Right renal pelvis (tissue), 4 donors: ENCODE results near the gene TAS2R50. TPM values are rescaled to one million over a fixed set of nuclear protein-coding genes. Genes with fewer than 3 reads are reported as not detected.
"Not testable (repeated sequence)": the region's sequence is repeated elsewhere in the genome, so short reads cannot be mapped to it uniquely, and the experiment has no call there.

Experiments used
- DNase-seq, 4 donors: peaks; one replicate each; pipeline ENCODE4 v3.0.0-alpha.2; 2013; ENCODE audit warnings: low read depth in 4 of 4, low spot score in 3 of 4, missing footprints in 1 of 4
- polyA plus RNA-seq, 4 donors: library from polyadenylated mRNA; unstranded; fragments of 120-200 nt; gene quantifications; one replicate each; pipeline ENCODE4 v1.2.1, GENCODE V29; 2013; ENCODE audit not compliant: insufficient read length in 4 of 4

The TAS2R50 gene
- polyA plus RNA-seq, result not detected

DNA sequence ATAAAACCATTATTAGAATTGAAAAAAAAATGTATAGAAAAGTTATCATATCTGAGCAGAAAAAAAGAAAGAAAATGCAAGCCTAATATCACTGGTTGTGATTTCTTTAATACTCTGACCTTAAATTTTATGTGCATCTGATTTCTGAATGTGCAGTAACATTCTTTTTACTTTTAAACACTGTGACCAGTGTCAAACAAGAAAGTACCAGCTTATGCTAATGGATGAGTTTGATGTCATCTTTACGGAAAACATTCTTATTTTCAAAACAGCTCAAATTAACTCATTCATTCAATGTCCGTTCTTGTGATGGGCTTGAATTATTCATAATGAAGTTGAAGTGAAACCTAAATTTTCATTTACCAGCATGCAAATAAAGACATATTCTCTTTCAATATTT is at the start of gene TAS2R50:
TSS of gene TAS2R50 (minus strand) at position 101 of the 400 bp plus-strand sequence. CDS start at position 49, 52 bp downstream.
- DNase-seq, result no peak

DNA sequence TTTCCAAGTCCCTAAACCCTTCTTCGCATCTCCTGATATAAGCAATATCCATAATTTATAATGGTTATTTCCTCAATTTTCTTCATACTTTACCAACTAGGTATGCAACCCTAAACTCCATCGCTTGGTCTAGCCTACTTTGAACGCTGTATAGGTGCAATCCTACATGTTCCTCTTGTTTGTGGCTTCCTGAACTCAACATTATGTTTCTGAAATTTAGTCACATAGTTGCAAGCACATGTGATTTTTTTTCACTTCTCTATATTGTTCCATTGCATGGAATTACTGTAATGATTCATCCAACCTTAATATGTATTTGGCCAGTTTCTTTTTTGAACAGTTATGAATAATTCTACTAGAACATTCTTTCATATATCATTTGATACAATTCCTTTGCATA is 47.2 kb upstream of the TAS2R50 start:
- not testable (repeated sequence) for DNase-seq

DNA sequence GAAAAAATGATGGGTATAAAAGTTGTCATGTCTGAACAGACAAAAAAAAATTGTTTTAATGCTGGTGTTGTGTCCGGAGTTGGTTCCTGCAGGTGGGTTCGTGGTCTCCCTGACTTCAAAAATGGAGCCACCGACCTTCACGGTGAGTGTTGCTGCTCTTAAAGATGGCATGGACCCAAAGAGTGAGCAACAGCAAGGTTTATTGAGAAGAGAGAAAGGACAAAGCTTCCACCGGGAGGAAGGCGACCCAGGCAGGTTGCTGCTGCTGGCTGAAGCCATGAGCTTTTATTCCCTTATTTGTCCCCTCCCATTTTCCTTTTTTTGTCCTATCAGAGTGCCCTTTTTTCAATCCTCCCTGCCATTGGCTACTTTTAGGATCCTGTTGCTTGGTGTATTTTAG is 44.6 kb upstream of the TAS2R50 start, which contains the start of gene TAS2R31:
TSS of gene TAS2R31 (minus strand) at position 101 of the 400 bp plus-strand sequence. CDS start at position 29, 72 bp downstream.
- no peak for DNase-seq

DNA sequence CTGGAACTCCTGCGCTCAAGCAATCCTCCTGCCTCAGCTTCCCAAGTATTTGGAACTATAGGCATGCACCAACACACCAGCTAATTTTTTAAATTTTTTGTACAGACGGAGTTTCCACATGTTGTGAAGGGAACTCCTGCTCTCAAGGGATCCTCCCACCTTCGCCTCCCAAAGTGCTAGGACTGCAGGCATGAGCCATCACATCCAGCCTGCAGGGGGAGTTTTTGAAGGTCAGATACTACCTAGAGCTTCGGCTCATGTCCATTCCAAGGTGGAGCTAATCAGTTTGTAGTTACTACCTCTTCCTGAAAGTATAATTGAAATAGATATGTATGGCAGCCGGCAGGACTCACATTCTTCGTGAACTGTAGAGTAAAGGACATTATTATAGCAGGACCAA is 39.4 kb upstream of the TAS2R50 start:
- DNase-seq, result no peak

DNA sequence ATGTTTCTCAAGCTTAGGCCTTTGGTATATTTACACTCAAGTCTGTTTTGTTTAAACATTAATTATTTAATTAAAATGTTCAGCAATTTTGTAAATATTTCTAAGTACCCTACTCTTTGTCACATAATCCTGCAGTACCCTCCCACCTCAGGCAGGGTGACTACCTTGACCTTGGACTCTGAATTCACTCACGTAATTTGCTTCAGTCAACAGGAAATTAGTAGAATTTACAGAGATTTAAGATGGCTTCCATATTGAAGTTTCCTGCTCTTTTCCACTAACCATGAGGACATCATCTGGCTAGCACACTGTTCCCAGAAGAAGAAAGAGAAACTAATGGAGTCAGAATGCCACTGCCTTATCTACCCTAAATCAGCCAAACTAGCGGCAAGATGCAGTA is 36.7 kb upstream of the TAS2R50 start:
- DNase-seq, result no peak

DNA sequence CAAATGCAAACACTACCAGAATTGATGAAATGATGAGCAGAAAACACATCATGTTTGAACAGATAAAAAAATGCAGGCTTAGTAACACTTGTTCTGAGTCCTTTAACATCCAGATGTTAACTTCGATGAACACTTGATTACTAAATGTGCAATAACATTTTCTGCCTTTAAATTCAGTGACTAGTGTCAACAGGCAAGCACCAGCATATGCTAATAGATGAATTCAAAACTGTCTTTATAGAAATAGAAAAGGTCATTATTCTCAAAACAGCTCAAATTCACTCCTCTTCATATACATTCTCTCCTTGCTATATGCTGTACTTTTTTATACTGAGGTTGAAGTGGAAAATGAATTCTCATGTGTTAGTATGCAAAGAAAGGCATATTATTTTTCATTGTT is 35.8 kb upstream of the TAS2R50 start, which contains the start of gene TAS2R19:
TSS of gene TAS2R19 (minus strand) at position 101 of the 400 bp plus-strand sequence. CDS start at position 52, 49 bp downstream.
- DNase-seq, result no peak

- no peak for DNase-seq
Measured at GRCh38 chr12:11016937-11017336, 30.2 kb upstream of the TAS2R50 start.

- DNase-seq, result no peak
Measured at GRCh38 chr12:11015775-11016430, 29.2 kb upstream of the TAS2R50 start.

GRCh38 chr12:11014234-11014633 is 27.5 kb upstream of the TAS2R50 start:
- no peak for DNase-seq

- no peak for DNase-seq
Measured at GRCh38 chr12:11007608-11008007, 20.9 kb upstream of the TAS2R50 start.

- no peak for DNase-seq
Measured at GRCh38 chr12:10998204-10998603, 11.5 kb upstream of the TAS2R50 start, which contains the start of gene TAS2R20. Gene TAS2R20, minus strand, starts transcription at chr12:10998304. Its CDS starts 429 bp downstream, at chr12:10997875.

DNA sequence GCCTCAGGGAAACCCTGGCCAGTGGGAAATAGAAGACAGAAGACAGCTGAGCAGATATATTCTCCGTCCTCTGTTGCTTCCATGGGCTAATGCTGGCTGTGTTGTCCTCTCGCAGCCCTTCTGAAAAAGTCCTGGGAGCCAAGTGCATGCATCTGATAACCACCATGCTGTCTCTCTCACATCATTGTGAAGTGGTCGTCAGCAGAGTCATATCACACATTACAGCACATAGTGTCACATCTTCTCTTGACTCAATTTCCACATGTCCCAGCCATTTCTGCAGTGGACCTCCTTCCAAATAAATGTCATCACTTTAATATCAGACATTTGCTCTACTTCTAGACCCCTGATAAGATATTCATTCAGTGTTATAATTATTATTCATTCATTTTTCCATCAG is 7.6 kb upstream of the TAS2R50 start:
- DNase-seq, result no peak

DNA sequence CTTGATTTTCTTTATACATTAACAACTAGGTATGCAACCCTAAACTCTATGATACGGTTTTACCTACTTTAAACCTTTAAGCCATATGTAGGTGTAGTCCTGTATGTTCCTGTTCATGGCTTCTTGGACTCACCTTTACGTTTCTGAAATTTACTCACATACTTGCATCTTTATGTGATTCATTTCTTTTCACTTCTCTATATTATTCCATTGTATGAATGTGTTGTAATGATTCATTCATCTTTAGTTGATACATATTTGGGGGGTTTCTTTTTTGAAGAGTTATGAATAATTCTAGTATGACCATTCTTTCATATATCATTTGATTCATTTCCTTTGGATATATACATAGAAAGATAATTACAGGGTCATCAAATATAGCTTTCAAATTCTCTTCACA is 2.4 kb upstream of the TAS2R50 start:
- DNase-seq, result no peak

DNA sequence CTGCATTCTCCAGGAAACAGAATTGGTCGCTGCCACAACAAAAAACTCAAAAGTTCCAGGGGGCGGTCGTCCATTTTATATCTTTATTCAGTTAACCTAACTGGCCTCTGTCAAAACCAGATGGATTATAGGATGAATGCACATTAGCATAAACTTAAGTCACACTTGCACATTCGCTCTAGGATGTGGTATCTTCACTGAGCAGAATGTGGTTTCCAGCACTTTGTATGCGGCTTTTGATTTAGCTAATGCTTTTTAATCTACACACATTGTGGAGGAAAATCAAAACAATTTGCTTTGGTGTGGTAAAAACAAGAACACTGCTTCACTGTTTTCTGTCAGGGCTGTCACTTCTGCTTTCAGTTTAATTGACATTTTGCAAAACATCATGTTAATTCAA is 4.5 kb downstream of the TAS2R50 start:
- no peak for DNase-seq

GRCh38 chr12:10974965-10975364 is 11.7 kb downstream of the TAS2R50 start:
- DNase-seq, result no peak

DNA sequence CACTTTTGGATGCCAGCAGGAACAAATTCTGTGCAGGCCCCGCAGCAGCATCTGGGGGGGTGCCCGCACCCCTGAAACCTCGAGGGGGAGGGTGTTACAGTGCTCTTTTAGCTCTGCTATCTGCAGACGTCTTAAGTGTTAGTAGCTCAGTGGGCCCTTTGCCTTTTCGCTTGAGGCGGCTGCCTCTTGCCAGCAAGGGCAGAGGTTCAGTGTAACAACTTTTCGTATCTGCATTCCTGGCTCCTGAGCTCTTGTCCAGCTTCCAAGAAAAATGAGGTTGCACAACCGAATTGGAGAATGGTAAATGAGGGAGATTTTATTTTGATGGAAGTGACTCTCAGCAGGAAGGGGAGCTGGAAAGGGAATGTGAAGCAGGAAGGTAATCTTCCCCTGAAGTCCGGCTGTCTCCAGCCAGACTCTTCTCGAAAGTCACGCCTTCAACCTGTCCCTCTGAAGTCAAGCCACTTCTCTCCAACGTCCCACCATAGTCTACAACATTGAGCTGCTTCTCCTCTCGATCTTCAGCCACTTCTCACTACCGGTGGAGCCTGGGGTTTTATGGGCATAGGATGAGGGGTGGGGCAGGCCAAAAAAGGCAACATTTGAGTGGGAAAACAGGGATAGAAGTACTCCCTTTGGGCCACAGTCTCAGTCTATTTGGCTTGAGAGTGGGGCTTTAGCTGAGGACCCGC is 17.8 kb downstream of the TAS2R50 start:
- no peak for DNase-seq

GRCh38 chr12:10967409-10967808 is 19.3 kb downstream of the TAS2R50 start:
- DNase-seq, result no peak

- no peak for DNase-seq
Measured at GRCh38 chr12:10966314-10966713, 20.4 kb downstream of the TAS2R50 start.

GRCh38 chr12:10965476-10965875 is 21.2 kb downstream of the TAS2R50 start:
- DNase-seq, result no peak

DNA sequence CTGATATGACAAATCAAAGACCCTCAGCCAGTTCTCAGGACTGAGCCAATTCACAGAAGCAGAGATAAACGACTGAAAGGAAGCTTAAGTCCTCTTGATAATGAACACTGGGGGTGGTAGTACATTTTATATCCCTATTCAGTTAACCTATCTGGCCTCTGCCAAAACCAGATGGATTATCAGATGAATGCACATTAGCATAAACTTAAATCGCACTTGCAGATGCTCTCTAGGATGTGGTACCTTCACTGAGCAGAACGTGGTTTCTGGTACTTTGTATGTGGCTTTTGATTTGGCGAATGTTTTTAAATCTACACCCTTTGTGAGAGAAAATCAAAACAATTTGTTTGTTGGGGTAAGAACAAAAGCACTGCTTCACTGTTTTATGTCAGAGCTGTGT is 26.5 kb downstream of the TAS2R50 start:
- DNase-seq, result no peak

DNA sequence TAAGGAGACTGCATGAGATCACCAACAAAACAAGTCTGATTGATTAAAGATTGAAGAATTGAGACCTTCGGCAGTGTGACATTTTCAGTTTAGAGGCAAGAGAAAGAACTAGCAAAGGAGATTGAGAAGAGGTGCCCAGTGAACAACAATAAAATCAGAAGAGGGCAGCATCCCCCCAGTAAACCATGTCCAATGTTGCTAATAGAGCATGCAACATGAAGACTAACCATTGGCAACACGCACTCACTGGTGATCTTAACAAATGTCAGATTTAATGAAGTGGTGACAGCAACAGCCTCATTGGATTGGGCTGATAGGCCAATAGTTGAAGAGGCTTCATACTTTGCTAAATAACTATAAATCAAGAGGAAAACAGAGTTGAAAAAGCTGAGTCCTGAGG is 26.9 kb downstream of the TAS2R50 start:
- DNase-seq, result no peak

GRCh38 chr12:10957741-10958140 is 29.0 kb downstream of the TAS2R50 start:
- no peak for DNase-seq
